Kidney tubule cell (primary cell): ENCODE data around the gene ZCWPW1.
"Not testable (repeated sequence)": the region's sequence is repeated elsewhere in the genome, so short reads cannot be mapped to it uniquely, and the experiment has no call there.

Experiments
- DNase-seq: peaks from one replicate; pipeline ENCODE4 v3.0.0-alpha.2; 2018; ENCODE audit warnings: low spot score

ZCWPW1 gene

GRCh38 chr7:100400041-100400440 is 28.5 kb downstream of the ZCWPW1 start:
- no peak for DNase-seq

DNA sequence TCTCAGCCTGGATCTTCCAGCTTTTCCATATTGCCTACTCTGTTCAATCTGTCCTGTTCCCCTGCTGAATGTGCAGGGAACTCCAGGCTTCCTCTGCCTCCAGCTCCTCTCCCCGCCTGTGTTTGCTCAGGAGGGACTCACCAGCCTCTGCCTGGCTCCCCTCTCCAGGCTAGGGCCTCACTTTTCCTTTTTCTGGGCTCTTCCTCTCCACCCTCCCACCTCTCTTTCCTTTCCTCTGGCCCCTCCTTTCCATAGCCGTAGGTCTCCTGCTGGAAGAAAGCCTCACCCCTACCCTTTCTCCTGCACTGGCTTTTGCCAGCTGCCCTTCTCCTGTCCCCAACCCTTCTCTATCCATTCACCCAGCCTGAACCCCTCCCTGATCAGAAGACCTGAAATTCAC is 30.3 kb downstream of the ZCWPW1 start:
- no peak for DNase-seq

DNA sequence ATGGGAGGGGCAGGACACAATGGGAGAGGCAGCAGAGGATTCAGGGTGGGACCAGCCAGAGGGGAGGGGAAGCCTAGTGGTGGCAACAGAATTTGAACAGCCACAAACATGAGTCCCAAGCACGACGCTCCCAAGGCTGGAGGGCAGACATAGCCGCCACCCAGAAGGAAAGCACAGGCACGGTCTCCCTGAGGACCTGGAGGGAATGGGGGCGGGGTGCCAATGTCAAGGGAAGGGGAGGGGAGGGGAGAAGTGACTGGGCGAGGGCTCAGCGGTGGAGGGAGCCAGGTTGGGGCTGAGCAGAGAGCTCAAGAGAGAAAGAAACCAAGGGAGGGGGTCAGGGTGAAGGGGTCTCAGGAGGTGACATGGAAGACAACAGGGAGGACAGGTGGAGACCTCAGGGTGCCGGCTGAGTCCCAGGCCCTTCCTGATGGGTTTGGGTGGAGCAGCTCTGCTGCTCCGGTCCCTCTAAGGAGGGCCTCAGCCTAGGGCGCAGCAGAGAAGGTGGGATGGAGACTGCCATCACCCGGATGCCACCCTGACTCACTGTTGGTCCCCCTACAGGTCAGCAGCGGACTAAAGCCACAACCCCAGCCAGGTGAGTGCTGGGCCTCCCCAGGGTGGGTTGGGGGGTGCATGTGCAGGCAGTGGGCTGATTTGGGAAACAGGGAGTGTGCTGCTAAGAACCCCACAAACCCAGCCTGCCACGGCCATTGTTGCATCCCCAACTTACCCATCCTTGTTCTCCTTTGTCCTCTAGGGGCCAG is 31.0 kb downstream of the ZCWPW1 start:
- DNase-seq, result no peak

GRCh38 chr7:100396421-100396982 is 32.0 kb downstream of the ZCWPW1 start:
- no peak for DNase-seq

DNA sequence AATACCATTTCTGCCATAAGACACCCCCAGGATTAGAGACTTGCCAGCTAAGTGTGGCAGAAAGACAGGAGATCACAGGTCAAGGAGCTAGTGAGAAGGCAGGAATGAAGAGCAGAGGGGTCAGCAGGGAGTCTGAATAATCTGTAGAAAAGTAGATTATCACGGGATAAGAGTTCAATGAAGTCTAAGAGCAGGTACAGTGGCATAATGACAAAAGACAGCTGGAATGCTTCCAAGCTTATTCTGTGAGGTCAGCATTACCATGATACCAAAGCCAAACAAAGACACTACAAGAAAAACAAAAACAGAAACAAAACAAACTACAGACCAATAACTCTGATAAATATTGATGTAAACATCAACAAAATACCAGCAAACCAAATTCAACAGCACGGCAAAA is 34.4 kb downstream of the ZCWPW1 start:
- DNase-seq, result no peak

DNA sequence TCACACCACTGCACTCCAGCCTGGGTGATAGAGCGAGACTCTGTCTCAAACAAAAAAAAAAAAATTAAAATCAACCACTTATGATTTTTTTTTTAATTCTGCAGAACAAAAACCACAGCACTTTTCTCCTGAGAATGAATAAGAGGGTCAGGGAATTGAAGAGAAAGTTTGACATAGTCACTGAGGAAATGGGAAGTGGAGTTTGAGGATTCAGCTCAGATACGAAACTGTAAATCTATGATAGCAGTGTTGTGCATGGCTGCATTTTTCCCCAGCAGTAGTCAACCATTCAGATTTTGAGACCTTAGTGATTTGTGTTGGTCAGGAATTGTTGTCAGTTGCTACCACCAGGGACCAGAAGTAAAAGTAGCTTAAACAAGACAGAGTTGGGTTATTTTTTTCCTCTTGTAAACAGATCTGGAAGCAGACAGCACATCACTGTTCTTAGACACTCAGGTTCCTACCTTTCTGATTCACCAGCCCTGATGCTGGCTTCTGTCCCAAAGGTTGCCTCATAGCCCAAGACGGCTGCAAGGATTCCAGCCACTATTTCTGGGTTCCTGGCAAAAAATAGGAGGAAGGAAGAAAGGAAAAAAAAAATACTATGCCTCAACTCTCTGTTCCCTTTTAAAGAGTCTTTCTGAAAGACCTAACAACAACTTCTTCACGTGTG is 35.1 kb downstream of the ZCWPW1 start:
- DNase-seq, result no peak

DNA sequence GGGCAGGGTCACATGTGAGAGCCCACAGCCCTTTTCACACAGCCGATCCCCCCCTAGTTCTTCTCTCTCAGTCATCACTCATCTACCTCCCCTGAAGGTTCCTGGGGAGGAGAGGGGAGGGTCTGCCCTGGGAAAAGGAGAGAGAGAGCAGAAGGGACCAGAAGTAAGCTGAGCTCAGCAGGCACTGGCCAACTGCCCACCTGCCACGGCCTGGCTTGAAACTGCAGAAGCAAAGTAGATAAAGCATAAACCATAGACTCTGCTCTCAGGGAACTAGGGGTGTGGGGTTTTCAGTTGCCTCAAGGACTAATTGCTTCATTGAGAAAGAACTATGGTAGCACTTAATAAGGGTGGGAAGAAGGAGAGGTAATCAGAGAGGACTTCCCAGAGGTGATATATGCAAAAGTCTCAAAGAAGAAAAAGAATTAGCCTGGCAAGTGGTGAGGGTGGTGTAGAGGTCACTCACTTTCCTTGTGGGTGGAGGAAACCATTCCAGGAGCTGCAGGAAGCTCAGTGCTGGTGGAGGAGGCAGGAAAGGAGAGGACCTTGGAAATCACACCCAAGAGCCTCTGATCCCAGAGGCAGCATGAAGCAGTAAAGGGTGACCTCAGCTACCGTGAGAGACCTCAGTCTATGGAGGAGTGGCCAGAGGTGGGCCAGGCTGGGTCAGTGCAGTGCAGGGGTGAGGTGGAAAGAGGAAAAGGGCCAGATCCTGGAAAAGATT is 38.1 kb downstream of the ZCWPW1 start:
- no peak for DNase-seq

DNA sequence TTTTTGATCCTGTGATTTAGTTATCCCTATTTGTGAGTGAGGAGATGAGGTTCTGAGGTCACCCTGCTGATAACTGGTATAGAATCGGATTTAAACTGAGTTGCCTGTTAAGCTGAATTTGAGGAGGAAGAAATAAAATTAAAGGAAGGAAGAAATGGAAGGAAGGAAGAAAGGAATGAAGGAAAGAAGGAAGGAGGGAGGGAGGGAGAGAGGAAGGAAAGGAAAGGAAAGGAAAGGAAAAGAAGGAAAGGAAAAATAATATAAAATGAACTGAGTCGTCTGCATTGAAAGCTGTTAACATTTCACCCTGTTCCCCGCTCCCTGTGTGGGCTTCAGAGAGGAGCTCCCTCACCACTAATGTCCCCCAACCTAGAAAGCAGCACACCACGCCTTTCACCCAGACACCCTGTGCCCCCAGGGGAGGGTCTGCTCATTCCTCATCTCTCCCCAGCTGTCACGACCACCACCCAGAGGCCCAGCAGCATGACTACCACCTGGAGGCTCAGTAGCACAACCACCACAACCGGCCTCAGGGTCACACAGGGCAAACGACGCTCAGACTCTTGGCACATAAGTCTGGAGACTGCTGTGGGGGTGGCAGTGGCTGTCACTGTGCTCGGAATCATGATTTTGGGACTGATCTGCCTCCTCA is 38.9 kb downstream of the ZCWPW1 start:
- no peak for DNase-seq

- DNase-seq, result no peak
Measured at GRCh38 chr7:100387695-100388094, 40.8 kb downstream of the ZCWPW1 start.

DNA sequence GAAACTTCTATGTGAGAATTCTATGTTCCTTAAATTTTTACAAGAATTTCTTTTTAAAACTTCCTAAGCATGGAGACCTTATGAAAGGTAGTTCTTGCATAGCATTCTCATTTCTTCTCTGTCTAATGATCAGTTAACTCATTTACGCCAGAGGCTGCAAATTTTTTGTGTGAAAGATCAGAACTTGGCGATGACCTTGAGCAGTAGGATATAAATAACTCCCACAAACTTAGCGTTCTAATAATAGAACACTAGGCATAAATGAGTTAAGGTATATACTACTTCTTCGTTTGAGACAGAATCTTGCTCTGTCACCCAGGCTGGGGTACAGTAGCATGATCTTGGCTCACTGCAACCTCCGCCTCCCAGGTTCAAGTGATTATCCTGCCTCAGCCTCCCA is 41.6 kb downstream of the ZCWPW1 start:
- DNase-seq, result no peak

DNA sequence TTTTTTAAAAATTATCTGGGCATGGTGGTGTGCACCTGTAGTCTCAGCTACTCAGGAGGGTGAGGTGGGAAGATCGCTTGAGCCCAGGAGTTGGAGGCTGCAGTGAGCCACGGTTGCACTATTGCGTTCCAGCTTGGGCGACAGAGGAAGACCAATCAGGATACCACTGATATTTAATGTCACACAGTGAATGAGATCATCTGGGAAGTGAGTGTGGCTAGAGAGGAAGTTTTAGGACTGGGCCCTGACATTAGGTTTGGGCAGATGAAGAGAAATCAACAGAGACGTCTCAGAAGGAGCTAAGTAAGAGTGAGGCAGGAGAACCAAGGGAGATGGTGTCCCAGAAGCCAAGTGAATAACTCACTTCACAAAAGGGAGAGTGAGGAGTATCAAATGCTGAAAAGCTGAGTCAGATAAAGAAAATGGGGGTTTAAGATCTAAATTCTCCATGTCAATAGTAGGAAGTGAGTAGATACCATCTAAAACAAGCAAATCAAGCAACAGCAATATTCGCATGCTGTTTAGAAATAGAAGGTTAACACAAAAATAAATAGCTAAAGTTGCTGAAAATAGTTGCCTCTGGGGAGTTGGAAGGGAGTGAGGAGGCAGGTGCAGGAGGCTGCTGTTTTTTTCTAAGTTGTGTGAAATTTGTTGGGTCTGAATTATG is 43.7 kb downstream of the ZCWPW1 start:
- no peak for DNase-seq

- peak; percentile 33 for DNase-seq
Measured at GRCh38 chr7:100382234-100382853, 46.2 kb downstream of the ZCWPW1 start.

DNA sequence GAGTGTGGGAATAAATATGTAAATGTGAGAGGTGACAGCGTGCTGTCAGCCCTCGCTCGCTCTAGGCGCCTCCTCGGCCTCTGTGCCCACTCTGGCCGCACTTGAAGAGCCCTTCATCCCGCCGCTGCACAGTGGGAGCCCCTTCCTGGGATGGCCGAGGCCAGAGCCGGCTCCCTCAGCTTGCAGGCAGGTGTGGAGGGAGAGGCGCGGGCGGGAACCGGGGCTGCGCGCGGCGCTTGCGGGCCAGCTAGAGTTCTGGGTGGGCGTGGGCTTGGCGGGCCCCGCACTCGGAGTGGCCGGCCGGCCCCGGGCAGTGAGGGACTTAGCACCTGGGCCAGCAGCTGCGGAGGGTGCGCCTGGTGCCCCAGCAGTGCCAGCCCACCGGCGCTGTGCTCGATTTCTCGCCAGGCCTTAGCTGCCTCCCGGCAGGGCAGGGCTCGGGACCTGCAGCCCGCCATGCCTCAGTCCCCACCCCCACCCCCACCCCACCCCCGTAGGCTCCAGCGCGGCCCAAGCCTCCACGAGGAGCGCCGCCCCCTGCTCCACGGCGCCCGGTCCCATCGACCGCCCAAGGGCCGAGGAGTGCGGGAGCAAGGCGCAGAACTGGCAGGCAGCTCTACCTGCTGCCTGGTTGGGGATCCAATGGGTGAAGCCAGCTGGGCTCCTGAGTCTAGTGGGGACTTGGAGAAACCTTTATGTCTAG is 46.8 kb downstream of the ZCWPW1 start:
- not testable (repeated sequence) for DNase-seq

DNA sequence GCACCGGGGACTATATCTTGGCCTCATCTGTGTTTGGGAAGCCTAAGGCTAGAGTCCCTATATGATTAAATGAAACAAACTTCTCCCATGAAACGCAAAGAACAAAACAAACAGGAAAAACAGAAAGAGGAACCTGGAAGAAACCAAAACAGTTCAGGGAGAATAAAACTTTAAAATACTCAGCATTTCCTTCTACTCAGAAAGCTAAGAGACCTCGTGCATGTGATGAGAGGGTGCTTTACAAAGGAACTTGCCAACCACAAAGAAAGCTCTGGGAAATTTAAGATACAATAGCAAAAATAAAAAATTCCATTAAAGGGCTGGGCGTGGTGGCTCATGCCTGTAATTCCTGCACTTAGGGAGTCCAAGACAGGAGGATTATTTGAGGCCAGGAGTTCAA is 48.3 kb downstream of the ZCWPW1 start:
- DNase-seq, result no peak

DNA sequence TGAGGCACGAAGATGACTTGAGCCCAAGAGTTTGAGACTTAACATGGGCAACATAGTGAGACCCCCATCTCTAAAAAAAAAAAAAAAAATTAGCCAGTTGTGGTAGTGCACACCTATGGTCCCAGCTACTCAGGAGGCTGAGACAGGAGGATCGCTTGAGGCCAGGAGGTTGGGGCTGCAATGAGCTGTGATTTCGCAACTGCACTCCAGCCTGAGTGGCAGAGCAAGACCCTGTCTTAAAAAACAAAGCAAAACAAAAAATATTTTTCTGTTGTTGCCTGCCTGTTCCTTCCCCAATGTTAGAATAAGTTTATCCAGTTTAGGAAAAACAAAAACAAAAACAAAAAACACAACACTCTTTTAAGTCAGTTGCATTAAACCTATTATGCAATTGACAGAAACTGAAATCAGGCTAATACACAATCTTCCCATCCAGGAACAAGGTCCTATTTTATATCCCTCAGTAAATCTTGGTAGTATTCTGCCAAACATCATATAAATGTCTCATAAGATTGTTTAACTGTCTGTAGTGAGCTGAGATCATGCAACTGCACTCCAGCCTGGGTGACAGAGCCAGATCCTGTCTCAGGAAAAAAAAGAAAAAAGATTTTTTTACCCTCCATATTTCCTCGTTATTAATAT is 50.3 kb downstream of the ZCWPW1 start:
- no peak for DNase-seq

GRCh38 chr7:100376066-100376465 is 52.4 kb downstream of the ZCWPW1 start:
- DNase-seq, result no peak

- no peak for DNase-seq
Measured at GRCh38 chr7:100374601-100375000, 53.9 kb downstream of the ZCWPW1 start.

GRCh38 chr7:100373870-100374598 is 54.5 kb downstream of the ZCWPW1 start:
- peak; percentile 57 for DNase-seq

DNA sequence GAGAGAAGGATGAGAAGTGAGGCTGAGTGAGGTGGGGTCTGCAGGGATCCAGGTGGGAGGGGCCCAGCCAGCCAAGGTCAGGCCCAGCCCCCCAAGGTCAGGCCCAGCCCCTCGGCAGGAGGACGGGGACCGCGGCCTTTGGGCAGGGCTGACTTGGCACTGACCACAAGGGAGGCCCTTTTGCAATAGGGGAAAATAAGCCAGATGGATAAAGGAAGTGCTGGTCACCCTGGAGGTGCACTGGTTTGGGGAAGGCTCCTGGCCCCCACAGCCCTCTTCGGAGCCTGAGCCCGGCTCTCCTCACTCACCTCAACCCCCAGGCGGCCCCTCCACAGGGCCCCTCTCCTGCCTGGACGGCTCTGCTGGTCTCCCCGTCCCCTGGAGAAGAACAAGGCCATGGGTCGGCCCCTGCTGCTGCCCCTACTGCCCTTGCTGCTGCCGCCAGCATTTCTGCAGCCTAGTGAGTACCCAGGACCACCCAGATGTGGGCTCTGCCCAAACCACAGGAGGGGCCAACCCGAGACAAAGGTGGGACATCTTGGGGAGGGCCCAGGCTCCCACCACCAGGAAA is 55.2 kb downstream of the ZCWPW1 start, which contains the start of gene PILRA:
PILRA (plus strand) TSS at position 227 of the 571 bp plus-strand sequence; CDS start at position 397, 170 bp downstream.
- DNase-seq, result no peak
